Mucosa of stomach (tissue), 1 donor: ENCODE results near the gene EMD.
"Not testable (repeated sequence)": the region's sequence is repeated elsewhere in the genome, so short reads cannot be mapped to it uniquely, and the experiment has no call there.

Experiments
- H3K27me3 ChIP-seq: one replicate; pipeline ENCODE4 v1.7.0; 2013; ENCODE audit warnings: mild to moderate bottlenecking, low read length; ENCODE audit not compliant: control insufficient read depth, insufficient read depth
- H3K36me3 ChIP-seq: one replicate; pipeline ENCODE4 v1.7.0; 2013; ENCODE audit warnings: low read length; ENCODE audit not compliant: control insufficient read depth, insufficient read depth
- H3K4me1 ChIP-seq: one replicate; pipeline ENCODE4 v1.7.0; 2013; ENCODE audit warnings: mild to moderate bottlenecking, low read length; ENCODE audit not compliant: control insufficient read depth, insufficient read depth
- H3K4me3 ChIP-seq: one replicate; pipeline ENCODE4 v1.7.0; 2013; ENCODE audit warnings: low read length
- H3K9ac ChIP-seq: one replicate; pipeline ENCODE4 v1.7.0; 2013; ENCODE audit warnings: mild to moderate bottlenecking, low read length, moderate library complexity
- H3K9me3 ChIP-seq: one replicate; pipeline ENCODE4 v1.7.0; 2013; ENCODE audit warnings: mild to moderate bottlenecking, low read length, moderate library complexity; ENCODE audit not compliant: control insufficient read depth
- donor health status: Pancreatic carcinoma.

The EMD gene

GRCh38 chrX:154396363-154396762 lies 17.3 kb downstream of the EMD start:
- not testable (repeated sequence) for H3K27me3 ChIP-seq, H3K4me3 ChIP-seq

GRCh38 chrX:154396973-154397887 lies 18.1 kb downstream of the EMD start:
- peaks cover 6% of the 10 kb centered on the region for H3K4me1 ChIP-seq
- H3K27me3 ChIP-seq = no peaks in the 10 kb centered on the region
- peak overlapping the region; percentile 46 for H3K4me3 ChIP-seq
- H3K9me3 ChIP-seq = no peaks in the 10 kb centered on the region
- H3K9ac ChIP-seq = peak overlapping the region; percentile 83
- H3K36me3 ChIP-seq = peaks cover 10% of the 10 kb centered on the region

More at GRCh38 chrX:154396363-154396762, 17.3 kb downstream of the EMD start:
- H3K4me1 ChIP-seq, H3K36me3 ChIP-seq, H3K9ac ChIP-seq, H3K9me3 ChIP-seq: not testable (repeated sequence)

- Histone ChIP-seq H3K9me3 (no peaks in the 10 kb centered on the region), H3K36me3 (peaks cover 10% of the 10 kb centered on the region), H3K4me1 (peaks cover 6% of the 10 kb centered on the region), H3K9ac (peak within 1 kb of the TSS; percentile 97), H3K4me3 (peak within 1 kb of the TSS; percentile 84), H3K27me3 (no peaks in the 10 kb centered on the region)
These were observed 19.0 kb downstream of the EMD start, which contains the start of gene RPL10 for GRCh38 chrX:154397888-154398667. Gene RPL10 (plus strand): TSS chrX:154398377. CDS start chrX:154398520, 143 bp downstream.

- no peaks in the 10 kb centered on the region for H3K27me3 ChIP-seq
- no peaks in the 10 kb centered on the region for H3K9me3 ChIP-seq
- peak overlapping the region; percentile 84 for H3K4me3 ChIP-seq
- H3K36me3 ChIP-seq = peaks cover 10% of the 10 kb centered on the region
- H3K9ac ChIP-seq = peak overlapping the region; percentile 97
- peaks cover 6% of the 10 kb centered on the region for H3K4me1 ChIP-seq
These were observed 19.8 kb downstream of the EMD start for GRCh38 chrX:154398668-154399526.

GRCh38 chrX:154399527-154400368 lies 20.7 kb downstream of the EMD start:
- peaks cover 10% of the 10 kb centered on the region for H3K36me3 ChIP-seq
- H3K4me1 ChIP-seq = peaks cover 6% of the 10 kb centered on the region
- H3K9me3 ChIP-seq = no peaks in the 10 kb centered on the region
- no peaks in the 10 kb centered on the region for H3K27me3 ChIP-seq
- peak overlapping the region; percentile 97 for H3K9ac ChIP-seq
- H3K4me3 ChIP-seq = peak overlapping the region; percentile 84

GRCh38 chrX:154400369-154400817 lies 21.3 kb downstream of the EMD start:
- H3K4me3 ChIP-seq, H3K4me1 ChIP-seq, H3K27me3 ChIP-seq, H3K36me3 ChIP-seq, H3K9me3 ChIP-seq: not testable (repeated sequence)
- H3K9ac ChIP-seq = peak overlapping the region; percentile 43

- H3K27me3 ChIP-seq = no peaks in the 10 kb centered on the region
- H3K9me3 ChIP-seq = no peaks in the 10 kb centered on the region
- no peak overlapping the region for H3K9ac ChIP-seq
- H3K36me3 ChIP-seq = peaks cover 10% of the 10 kb centered on the region
- peaks cover 6% of the 10 kb centered on the region for H3K4me1 ChIP-seq
- no peak overlapping the region for H3K4me3 ChIP-seq
These were observed 22.1 kb downstream of the EMD start for GRCh38 chrX:154401045-154401799.

GRCh38 chrX:154401918-154402621 lies 23.0 kb downstream of the EMD start:
- H3K9me3 ChIP-seq = no peaks in the 10 kb centered on the region
- no peak overlapping the region for H3K4me3 ChIP-seq
- H3K27me3 ChIP-seq = no peaks in the 10 kb centered on the region
- no peak overlapping the region for H3K9ac ChIP-seq
- peaks cover 6% of the 10 kb centered on the region for H3K4me1 ChIP-seq
- peaks cover 10% of the 10 kb centered on the region for H3K36me3 ChIP-seq

GRCh38 chrX:154402622-154403127 lies 23.6 kb downstream of the EMD start:
- Histone ChIP-seq H3K36me3 (peaks cover 10% of the 10 kb centered on the region), H3K9ac (no peak overlapping the region), H3K27me3 (no peaks in the 10 kb centered on the region), H3K4me3 (no peak overlapping the region), H3K9me3 (no peaks in the 10 kb centered on the region), H3K4me1 (peaks cover 6% of the 10 kb centered on the region)

GRCh38 chrX:154403192-154403591 lies 24.1 kb downstream of the EMD start:
- Histone ChIP-seq H3K4me3 (no peak overlapping the region), H3K9me3 (no peaks in the 10 kb centered on the region), H3K36me3 (peaks cover 10% of the 10 kb centered on the region), H3K9ac (no peak overlapping the region), H3K4me1 (peaks cover 6% of the 10 kb centered on the region), H3K27me3 (no peaks in the 10 kb centered on the region)
